PFSK-1 (cell line): ENCODE results near the gene AUTS2.

Experiments used
- FOXP2 ChIP-seq: optimal IDR thresholded peaks from 2 replicates; pipeline ENCODE3; 2011; ENCODE audit warnings: borderline replicate concordance, control low read depth, inconsistent platforms; ENCODE audit not compliant: insufficient read depth; ENCODE audit errors: extremely low read length, extremely low read depth
- POLR2AphosphoS5 ChIP-seq: IDR thresholded peaks from 2 replicates; pipeline ENCODE4 v1.6.1; 2012; ENCODE audit warnings: low read depth, mild to moderate bottlenecking, control low read depth, low read length, moderate library complexity
- REST ChIP-seq, 2 experiments: IDR thresholded peaks; 2 replicates each; pipeline versions ENCODE4 v1.6.1 to v1.8.0; 2011 to 2012; ENCODE audit warnings: low read depth in 2 of 2, low read length in 2 of 2, control low read depth in 1 of 2, inconsistent platforms in 1 of 2, mild to moderate bottlenecking in 1 of 2, moderate library complexity in 1 of 2; ENCODE audit not compliant: insufficient read depth in 1 of 2
- SIN3A ChIP-seq: IDR thresholded peaks from 2 replicates; pipeline ENCODE4 v1.6.1; 2012; ENCODE audit warnings: mild to moderate bottlenecking, low read length, moderate library complexity, borderline replicate concordance; ENCODE audit not compliant: insufficient read depth
- TAF1 ChIP-seq: IDR thresholded peaks from 2 replicates; pipeline ENCODE4 v1.6.1; 2012; ENCODE audit warnings: low read length, control low read depth, borderline replicate concordance; ENCODE audit not compliant: insufficient read depth

AUTS2 gene

GRCh38 chr7:70529914-70530585 is 931.8 kb downstream of the AUTS2 start:
- TF ChIP-seq SIN3A (no peak), REST (IDR thresholded peaks at IDR 0.05; ENCODE audit: insufficient read depth in 1 of 2, low read depth in 2 of 2, low read length in 2 of 2) (no peak), TAF1 (no peak), FOXP2 (no peak), POLR2AphosphoS5 (no peak)

- TF ChIP-seq TAF1 (no peak), SIN3A (no peak), REST (IDR thresholded peaks at IDR 0.05; ENCODE audit: insufficient read depth in 1 of 2, low read depth in 2 of 2, low read length in 2 of 2) (no peak), POLR2AphosphoS5 (no peak), FOXP2 (no peak)
Observed at GRCh38 chr7:70533614-70534013, 935.3 kb downstream of the AUTS2 start.

GRCh38 chr7:70539205-70539604 is 940.9 kb downstream of the AUTS2 start:
- TF ChIP-seq TAF1 = no peak
- no peak for TF ChIP-seq FOXP2
- no peak for TF ChIP-seq POLR2AphosphoS5
- TF ChIP-seq REST (IDR thresholded peaks at IDR 0.05; ENCODE audit: insufficient read depth in 1 of 2, low read depth in 2 of 2, low read length in 2 of 2) = no peak
- TF ChIP-seq SIN3A = no peak

GRCh38 chr7:70539617-70540016 is 941.3 kb downstream of the AUTS2 start:
- no peak for TF ChIP-seq REST (IDR thresholded peaks at IDR 0.05; ENCODE audit: insufficient read depth in 1 of 2, low read depth in 2 of 2, low read length in 2 of 2)
- TF ChIP-seq SIN3A = no peak
- no peak for TF ChIP-seq TAF1
- no peak for TF ChIP-seq FOXP2
- TF ChIP-seq POLR2AphosphoS5 = no peak

GRCh38 chr7:70540641-70541040 is 942.4 kb downstream of the AUTS2 start:
- TF ChIP-seq POLR2AphosphoS5 (no peak), FOXP2 (no peak), TAF1 (no peak), REST (IDR thresholded peaks at IDR 0.05; ENCODE audit: insufficient read depth in 1 of 2, low read depth in 2 of 2, low read length in 2 of 2) (no peak), SIN3A (no peak)
